Stimulated activated CD8-positive, alpha-beta memory T cell treated with anti-CD3 and anti-CD28 coated beads, Interleukin-15, amount 100 ng/mL, for 48 hours (primary cell): ENCODE measurements around the gene CDK14.

Experiments
- DNase-seq, 2 donors: peaks; one replicate each; pipeline ENCODE4 v3.0.0-alpha.2; 2020; ENCODE audit warnings: low read depth in 2 of 2

Gene CDK14

DNA sequence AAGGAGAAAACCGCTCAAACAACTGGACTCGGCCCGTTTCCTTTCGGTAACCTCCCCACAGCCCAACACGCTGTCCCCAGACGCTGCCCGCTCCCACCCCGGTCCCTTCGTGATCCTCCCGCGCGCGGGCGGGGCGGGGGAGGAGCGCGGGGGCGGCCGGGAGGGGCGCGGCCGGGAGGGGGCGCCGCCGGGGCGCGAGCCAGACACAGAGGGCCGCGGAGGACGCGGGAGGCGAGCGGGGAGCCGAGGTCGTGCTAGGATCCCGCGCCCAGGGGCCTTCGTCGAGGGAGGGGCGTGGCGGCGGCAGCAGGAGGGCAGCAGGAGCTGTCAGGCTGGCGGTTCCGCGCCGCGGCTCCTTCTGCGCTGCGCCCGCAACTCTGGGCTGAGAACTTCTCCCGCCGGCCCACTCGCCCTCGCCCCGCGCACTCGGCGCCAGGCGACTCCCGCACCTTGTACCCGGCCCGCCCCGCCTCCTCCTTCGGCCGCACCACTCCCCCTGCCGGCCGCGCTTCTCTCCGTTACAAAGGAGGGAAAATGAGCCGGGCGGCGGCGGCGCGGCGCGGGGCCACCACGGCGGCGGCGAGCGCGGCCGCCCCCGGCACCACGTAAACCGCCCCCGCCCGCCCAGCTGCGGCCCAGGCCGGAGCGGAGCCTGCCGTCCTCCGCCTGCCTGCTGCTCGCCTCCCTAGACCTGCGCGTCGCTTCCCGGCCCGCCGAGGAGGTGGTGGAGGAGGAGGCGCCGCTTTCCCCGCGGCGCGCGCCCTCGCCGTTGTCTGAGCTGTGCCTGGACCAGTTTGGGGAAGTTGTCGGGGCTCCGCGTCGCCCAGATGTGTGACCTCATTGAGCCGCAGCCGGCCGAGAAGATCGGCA, at the start of gene CDK14:
CDK14 (plus strand) TSS at position 521 of the 870 bp plus-strand sequence; CDS start at position 828, 307 bp downstream.
- peak in 1 of 2 donors; percentile 11 for DNase-seq

DNA sequence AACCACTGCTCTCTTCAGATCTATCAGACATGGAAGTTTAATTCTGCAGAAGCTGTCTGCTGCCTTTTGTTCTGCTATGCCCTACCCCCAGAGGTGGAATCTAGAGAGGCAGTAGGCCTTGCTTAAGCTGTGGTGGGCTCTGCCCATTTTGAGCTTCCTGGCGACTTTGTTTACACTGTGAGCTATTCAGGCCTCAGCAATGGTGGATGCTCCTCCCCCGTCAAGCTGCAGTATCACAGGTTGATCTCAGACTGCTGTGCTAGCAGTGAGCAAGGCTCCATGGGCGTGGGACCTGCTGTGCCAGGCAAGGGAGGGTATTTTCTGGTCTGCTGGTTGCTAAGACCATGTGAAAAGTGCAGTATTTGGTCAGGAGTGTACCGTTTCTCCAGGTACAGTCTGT, 45.1 kb upstream of the CDK14 start:
- DNase-seq, result no peak

DNA sequence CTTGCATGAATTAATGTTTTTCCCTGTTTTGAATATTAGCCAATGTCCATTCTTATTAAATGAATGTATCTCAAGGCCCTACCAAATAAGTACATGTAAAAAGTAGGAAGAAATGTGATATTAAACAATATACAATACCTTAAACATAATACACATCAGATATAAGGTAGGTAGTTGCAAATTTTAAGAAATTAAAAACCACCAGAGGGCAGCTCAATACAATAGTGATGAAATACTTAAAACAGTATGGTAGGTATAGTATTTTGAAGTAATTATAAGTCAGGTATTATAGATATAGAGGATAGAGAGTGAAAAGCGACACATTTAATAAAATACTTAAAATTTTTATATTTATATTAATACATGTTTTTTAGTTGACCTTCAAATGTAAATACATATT, 43.6 kb upstream of the CDK14 start:
- DNase-seq, result no peak

DNA sequence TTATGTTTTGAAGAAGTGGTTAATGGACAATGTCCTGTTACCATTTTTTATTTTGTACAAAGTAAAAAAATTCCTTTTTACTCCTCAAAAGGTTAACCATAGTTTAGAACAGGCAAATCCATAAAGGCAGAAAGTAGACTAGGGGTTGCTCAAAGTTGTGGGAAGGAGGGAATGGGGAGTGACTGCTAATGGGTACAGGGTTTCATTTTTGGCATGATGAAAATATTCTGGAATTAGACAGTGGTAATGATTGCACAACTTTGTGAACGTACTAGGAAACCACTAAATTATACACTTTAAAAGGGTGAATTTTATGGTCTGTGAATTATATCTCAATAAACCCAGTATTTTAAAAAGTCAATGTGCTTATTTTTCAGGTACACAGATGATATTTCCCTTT, 35.4 kb upstream of the CDK14 start:
- no peak for DNase-seq

DNA sequence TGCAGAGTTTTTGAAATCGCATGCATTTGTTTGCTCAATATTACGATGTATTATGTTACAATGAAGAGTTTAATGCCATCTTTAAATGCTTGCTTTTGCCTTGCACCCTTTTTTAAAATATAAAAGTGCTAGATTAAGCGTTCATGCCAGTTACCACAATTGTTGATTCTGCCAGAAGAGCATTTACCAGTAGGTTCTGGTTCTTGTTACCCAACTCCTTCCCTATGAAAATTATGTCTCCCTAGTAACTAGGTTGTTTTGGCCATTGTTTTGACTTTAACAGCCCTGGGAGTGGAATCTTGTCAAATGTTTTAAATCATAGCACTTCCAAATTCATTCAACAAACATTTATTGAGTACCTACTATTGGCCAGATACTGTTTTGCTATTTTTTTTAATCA, 32.8 kb upstream of the CDK14 start:
- DNase-seq, result no peak

DNA sequence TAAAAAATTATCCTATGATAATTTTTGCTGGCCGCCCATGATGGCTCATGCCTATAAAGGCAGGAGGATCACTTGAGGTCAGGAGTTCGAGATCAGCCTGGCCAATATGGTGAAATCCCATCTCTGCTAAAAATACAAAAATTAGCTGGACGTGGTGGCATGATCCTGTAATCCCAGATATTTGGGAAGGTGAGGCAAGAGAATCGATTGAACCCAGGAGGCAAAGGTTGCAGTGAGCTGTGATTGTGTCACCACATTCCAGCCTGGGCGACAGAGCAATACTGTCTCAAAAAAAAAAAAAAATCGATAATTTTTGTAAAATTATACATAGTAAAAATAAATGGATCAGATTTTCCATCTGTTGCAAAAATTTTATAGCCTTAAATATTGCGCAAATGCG, 31.7 kb upstream of the CDK14 start:
- DNase-seq, result no peak

DNA sequence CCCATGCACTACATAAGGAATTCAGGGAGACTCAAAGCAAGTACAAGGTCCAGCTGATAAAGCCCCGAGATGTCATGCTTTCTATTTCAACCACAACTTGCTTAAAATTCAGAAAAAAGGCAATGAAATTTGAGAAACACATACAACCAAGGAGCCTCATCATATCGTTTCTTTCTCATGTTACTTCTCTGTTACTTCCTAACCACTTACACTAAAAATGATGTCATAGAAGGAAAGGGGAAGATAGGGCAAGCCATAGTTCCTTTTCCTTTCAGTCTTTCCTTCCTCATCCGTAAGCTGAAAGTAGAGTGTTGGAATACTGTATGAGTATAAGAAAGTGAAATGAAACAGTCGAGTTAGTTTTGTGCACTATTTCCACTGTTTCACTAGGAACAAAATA, 27.9 kb upstream of the CDK14 start:
- DNase-seq, result no peak

DNA sequence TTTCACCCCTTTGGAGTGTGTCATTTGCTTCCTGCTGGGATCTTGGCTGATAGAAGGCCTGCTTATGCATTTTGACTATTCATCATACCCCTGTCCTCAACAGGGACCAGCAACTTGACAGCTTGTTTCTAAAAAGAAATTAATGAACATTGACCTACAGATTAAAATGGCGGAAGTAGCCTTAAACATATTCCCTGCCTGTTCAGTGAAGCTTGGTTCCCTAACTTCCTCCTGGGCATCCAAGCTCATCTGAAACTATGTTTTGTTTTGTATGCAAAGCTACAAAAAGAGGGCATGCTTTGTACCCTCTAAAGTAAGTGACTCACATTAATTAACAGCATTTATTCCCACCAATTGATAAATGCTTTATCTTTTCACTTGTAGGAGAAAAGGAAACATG, 26.8 kb upstream of the CDK14 start:
- no peak for DNase-seq

DNA sequence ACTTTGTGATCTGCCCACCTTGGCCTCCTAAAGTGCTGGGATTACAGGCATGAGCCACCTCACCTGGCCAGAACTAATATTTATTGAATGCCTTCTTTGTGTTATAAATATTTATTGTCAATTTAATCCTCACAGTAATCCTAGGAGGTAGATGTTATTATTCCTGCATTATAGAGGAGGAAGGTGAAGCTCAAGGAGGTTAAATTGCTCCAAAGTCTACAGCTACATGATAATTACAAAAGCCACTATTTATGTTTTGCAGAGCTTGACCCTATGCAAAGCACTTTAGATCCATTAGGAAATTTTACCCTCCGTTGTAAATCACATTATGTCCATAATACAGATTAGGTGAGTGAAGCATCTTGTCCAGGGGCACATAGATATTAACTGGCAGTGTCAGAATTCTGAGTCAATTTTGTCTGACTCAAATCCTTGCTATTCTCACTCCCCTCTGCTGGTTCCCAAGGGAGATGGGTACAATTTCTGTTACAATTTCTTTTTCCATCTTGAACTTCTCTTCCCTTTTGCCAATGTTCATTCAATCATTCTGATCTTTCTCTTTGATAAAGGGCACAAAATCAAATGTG, 25.7 kb upstream of the CDK14 start:
- no peak for DNase-seq

DNA sequence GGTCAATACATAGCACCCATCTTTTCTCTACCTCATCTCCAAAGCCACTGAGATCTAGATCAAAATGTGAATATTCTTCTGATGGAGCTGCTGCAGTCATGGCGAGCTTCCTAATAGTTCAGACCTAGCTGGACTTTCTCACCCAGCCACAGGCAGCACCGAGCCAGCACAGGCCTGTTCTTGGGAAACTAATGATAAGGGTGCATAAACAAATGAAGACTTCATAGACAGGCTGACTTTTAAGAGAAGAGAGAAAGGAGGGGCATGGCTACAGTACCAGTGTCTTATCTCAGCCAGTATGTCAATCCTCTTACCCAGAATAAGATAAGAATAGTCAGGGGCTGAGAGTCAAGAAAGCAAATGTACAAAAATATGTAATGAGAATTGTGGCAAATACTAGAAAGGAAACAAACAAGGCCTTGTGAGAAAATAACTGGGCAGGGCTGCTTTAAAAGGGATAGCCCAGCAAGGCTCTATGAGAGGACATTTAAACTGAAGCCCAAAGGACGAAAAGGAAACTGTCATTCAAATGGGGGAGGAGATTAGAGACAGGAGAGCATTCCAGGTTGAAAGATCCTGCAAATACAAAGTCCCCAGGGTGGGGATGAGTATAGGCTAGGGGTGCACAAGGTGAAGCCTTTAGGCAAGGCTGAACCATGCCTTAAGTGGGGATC, 21.8 kb upstream of the CDK14 start:
- no peak for DNase-seq

DNA sequence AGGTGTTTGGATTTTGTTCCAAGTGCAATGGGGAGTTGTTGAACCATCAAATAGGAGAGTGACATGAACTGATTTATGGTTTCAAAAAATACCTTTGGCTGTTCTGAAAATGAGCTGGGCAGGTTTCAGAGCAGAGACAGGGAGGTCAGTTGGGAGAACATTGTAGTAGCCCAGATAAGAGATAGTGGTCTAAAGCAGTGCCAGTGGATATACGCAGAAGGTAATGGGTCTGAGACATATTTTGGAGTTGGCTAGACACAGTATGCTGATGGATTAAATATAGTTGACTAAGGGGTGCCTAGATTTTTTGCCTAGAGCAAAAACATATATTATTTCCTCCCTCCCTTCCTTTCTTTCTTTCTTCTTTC, 21.3 kb upstream of the CDK14 start:
- no peak for DNase-seq

DNA sequence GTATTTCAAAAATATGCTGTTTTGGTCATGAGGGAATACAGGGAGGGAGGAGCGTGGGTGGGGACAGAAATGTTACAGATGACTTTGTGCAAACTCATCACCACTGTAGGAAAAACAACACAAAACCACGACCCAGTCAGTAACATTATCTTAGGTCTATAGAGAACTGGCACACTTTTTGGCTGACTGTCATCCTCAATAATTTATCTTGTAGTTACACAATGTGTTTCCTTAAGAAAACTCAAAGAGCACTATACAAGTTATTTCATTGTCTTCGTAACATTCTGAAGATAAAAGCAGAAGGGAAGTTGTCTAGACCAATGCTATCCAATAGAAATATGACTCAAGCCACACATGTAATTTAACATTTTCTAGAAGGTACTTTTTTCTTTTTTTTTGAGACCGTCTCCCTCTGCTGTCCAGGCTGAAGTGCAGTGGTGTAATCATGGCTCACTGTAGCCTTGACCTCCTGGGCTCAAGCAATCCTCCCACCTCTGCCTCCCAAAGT, 16.9 kb upstream of the CDK14 start:
- DNase-seq, result no peak

DNA sequence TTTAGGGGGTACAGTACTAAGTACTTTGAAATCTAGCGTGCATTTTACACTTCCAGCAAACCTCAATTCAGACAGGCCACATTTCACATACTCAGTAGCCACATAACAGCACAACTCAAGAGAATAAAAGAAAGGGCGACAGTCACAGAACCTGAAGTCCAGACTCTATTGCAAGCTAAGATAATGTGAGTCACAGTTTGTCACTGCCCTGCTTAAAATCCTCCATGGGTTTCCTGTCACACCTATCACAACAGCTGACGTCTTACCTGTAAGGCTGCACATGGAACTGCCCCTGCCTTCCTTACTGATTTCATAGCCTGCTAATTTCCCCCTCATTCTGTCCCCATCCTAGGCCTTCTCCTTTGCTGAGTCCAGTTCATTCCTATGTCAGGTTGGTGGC, 16.1 kb upstream of the CDK14 start:
- DNase-seq, result no peak

DNA sequence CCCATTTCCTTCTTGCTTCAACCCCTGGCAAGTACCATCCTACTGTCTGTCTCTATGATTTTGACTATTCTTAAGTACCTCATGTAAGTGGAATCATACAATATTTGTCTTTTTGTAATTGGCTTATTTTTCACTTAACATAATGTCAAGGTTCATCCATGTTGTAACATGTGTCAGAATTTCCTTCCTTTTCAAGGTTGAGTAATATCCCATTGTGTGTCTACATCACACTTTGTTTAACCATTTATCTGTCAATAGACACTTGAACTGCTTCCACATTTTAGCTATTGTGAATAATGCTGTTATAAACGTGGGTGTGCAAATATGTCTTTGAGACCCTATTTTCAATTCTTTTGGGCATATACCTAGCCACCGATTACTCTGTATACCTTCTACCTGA, 14.0 kb upstream of the CDK14 start:
- DNase-seq, result no peak

DNA sequence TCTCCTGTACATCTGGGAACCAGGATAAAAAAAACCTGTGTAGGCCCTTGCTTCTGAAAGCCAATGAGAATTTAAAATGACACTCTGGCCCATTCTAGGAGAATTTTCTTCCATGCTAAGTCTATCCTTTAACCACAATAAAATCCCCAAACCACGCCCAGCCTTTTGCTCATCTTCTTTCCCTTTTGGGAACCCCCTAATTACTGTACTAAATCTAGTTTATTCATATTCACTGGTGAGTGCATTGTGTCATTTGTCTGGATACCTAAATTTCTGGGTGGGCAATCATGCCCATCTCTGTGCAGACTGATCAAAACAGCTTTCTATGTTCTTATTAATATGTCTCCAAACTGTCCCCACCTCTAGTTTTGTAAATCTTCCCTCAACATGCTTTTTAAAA, 11.7 kb upstream of the CDK14 start:
- no peak for DNase-seq

DNA sequence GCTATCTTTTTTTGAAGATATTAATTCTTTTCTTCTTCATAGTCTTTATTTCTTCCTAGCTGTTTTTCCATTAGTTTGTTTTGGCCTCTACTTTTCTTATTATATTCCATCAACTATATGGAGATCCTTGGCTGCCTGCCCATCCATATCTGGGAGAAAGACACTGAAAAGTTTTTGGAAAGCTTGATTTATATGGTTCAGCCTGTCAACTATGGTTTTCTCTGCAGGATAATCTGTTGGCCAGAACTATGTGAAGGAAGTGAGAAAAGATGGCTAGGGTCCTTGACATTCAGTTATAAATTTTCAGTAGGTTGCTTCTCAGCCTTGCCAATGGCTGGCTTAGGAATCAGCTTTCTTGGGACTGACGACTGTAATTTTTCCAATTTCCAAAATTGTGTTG, 10.0 kb upstream of the CDK14 start:
- DNase-seq, result no peak

DNA sequence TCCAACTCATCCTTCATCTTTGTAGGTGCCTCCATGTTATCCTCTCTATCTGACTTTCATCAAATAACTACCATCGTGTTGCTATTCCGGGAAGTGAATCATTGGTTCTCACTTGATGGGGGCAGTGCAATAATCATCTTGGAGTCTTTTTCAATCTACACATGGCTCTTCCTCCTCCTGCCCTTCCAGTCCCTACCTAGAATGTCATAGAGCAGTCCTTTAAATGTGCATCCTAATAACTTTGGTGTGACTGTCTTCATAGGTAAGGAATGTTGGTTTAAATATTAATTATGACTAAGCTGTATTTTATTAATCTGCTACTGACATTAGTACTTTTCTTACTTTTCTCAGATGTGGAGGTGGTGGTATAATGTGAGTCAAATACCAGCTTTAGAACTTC, 8.4 kb upstream of the CDK14 start:
- DNase-seq, result no peak

DNA sequence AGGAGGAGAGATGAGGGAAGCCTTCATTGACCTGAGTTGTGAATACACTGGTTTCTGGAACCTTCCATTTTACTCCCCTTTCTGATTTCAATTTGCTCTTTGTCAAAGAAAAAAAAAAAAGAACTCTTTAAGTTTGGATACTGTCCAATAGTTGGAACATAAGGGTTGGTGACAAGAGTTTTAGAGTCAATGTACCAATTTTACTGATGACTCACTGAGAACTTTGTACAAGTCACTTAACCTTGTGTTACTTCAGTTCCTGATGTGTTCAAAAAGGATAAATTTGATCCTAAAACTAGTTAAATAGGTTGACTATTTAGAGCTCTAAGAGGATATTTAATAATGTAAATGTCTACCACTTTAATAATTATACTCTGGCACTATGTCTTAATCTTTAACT, 4.1 kb upstream of the CDK14 start:
- no peak for DNase-seq

DNA sequence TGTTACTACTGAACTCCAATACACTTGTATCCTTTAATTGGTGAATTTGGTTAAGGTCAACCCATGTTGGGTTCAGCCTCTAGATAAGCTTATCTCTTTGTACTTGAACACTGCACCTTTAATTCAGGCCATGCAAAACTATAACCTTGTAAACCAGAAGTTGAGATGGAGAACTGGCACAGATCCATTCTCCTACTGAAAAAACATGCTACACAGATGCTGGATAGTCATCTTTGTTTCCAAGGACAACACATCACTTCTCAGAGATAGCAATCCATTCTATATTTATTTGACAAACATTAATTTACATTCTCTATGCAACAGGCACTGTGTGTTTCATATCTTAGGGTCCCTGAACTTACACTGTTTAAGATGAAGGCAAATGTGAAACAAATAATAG, 2.9 kb upstream of the CDK14 start:
- no peak for DNase-seq

DNA sequence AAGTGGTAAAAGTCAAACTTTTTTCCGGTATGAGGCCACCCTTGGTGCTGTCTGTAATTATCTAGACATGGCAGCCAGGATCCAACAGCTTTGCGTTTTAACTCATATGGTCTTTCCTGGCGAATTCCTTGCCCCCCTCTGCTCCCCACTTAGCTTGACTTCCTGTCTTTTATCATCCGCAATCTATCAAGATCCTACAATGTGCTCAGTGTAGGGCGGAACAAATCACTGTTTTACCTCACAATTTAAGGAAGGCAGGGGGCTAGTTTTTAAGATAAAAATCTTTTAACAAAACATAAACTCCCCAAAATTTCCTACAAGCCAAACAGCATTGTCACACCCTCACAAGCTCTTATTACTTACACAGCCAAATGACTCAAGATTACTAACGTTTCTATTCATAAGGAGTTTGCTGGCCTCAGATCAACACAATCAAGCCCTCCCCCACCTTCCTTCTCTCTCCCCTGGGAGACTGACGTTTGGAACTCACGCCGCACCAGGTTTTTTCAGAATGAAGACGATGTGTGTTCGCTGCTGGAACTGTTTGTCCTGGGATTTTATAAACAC, 1.3 kb upstream of the CDK14 start:
- DNase-seq, result no peak

DNA sequence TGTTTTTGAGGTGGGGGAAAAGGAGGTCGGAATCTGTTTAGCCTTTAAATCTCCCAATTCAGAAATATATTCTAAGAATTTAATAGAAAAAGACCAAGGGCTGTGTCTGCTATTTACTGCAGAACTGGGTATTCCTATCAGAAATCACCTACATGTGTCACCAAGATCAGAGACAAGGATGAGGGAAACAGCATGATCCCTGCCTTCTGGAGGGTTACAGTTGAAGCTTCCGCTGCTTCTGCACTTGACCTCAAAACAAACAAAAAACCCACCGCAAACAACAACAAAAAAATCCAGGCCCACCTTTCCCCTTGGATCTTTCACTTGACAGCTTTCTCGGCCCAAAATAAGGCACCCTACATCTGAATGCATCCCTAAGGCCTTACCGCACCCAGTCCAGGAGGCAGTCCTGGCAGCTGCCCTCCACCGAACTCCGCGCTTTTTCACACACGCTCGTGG, 750 bp upstream of the CDK14 start:
- no peak for DNase-seq
